Activated CD8-positive, alpha-beta memory T cell treated with anti-CD3 and anti-CD28 coated beads, Interleukin-2, amount 10 ng/mL, durations not matched to agents 7 days and 5 days (primary cell): ENCODE data around the gene DDX4. TPM values are rescaled to one million over a fixed set of nuclear protein-coding genes. Genes with fewer than 3 reads are reported as not detected.
"Not testable (repeated sequence)": the region's sequence is repeated elsewhere in the genome, so short reads cannot be mapped to it uniquely, and the experiment has no call there.

Experiments used
- ATAC-seq: fragments of 150-1000 bp; cut with Tn5 transposase; one replicate; pipeline ENCODE4 v1.10.0; 2021; ENCODE audit warnings: moderate library complexity
- CTCF ChIA-PET: fragments of 350-600 bp; sonication (Branson Sonifier 250); formaldehyde crosslinking; loops from one replicate; lab custom pipeline; 2021; ENCODE audit warnings: antibody characterized with exemption; lab: Charles Lee
- DNase-seq: peaks from one replicate; pipeline ENCODE4 v3.0.0-alpha.2; 2020
- H3K27ac Mint-ChIP-seq: one replicate; pipeline ENCODE4 v1.8.0; 2021; ENCODE audit warnings: mild to moderate bottlenecking, mixed read lengths
- H3K27me3 Mint-ChIP-seq: one replicate; pipeline ENCODE4 v1.8.0; 2021; ENCODE audit warnings: mixed read lengths
- H3K36me3 Mint-ChIP-seq: one replicate; pipeline ENCODE4 v1.8.0; 2021; ENCODE audit warnings: mild to moderate bottlenecking, mixed read lengths
- H3K4me1 Mint-ChIP-seq: one replicate; pipeline ENCODE4 v1.8.0; 2021; ENCODE audit warnings: mixed read lengths
- H3K4me3 Mint-ChIP-seq: one replicate; pipeline ENCODE4 v1.8.0; 2021; ENCODE audit warnings: mild to moderate bottlenecking, moderate library complexity, mixed read lengths
- H3K9me3 Mint-ChIP-seq: one replicate; pipeline ENCODE4 v1.8.0; 2022; ENCODE audit warnings: low read depth, mixed read lengths
- total RNA-seq, 2 experiments: library from RNA; stranded (reverse); gene quantifications; one replicate each; pipeline ENCODE4 v1.2.3, GENCODE V29; 2021

Gene DDX4
- total RNA-seq, 2 experiments from 2014 or later = 0.12 to 0.29 TPM

GRCh38 chr5:55711507-55712022, 26.3 kb upstream of the DDX4 start:
- peak overlapping the region; percentile 89 for H3K27ac Mint-ChIP-seq
- peak overlapping the region; percentile 100 for H3K4me3 Mint-ChIP-seq
- H3K27me3 Mint-ChIP-seq = no peaks in the 10 kb centered on the region
- CTCF ChIA-PET = no interaction called here
- ATAC-seq (no peak), DNase-seq (peak; percentile 42)
- H3K9me3 Mint-ChIP-seq = no peaks in the 10 kb centered on the region
- H3K36me3 Mint-ChIP-seq = peaks cover 16% of the 10 kb centered on the region
- H3K4me1 Mint-ChIP-seq = peaks cover 31% of the 10 kb centered on the region

- Mint-ChIP-seq H3K36me3 (peaks cover 16% of the 10 kb centered on the region), H3K9me3 (no peaks in the 10 kb centered on the region), H3K4me3 (peak within 1 kb of the TSS; percentile 100), H3K27ac (peak within 1 kb of the TSS; percentile 89), H3K27me3 (no peaks in the 10 kb centered on the region), H3K4me1 (peaks cover 31% of the 10 kb centered on the region)
- CTCF ChIA-PET = no interaction called here
- DNase-seq = peak; percentile 96
- ATAC-seq = peak; percentile 100
Observed at GRCh38 chr5:55712023-55712859, 25.6 kb upstream of the DDX4 start, which contains the start of gene SLC38A9. TSS of gene SLC38A9 (minus strand) at chr5:55712324. CDS start at chr5:55697958, 14,366 bp downstream.

- CTCF ChIA-PET = no interaction called here
- no peak for ATAC-seq
Observed at GRCh38 chr5:55713871-55714270, 24.0 kb upstream of the DDX4 start.

GRCh38 chr5:55714339-55714738, 23.5 kb upstream of the DDX4 start:
- no peak overlapping the region for H3K27ac Mint-ChIP-seq
- peaks cover 19% of the 10 kb centered on the region for H3K4me1 Mint-ChIP-seq
- H3K27me3 Mint-ChIP-seq = no peaks in the 10 kb centered on the region
- DNase-seq (no peak), ATAC-seq (no peak)
- peaks cover 8% of the 10 kb centered on the region for H3K36me3 Mint-ChIP-seq
- no peak overlapping the region for H3K4me3 Mint-ChIP-seq
- CTCF ChIA-PET = no interaction called here
- H3K9me3 Mint-ChIP-seq = peaks cover 2% of the 10 kb centered on the region

More at GRCh38 chr5:55713871-55714270, 24.0 kb upstream of the DDX4 start:
- Mint-ChIP-seq H3K4me3 (no peak overlapping the region), H3K36me3 (peaks cover 8% of the 10 kb centered on the region), H3K27me3 (no peaks in the 10 kb centered on the region), H3K4me1 (peaks cover 23% of the 10 kb centered on the region), H3K9me3 (no peaks in the 10 kb centered on the region), H3K27ac (no peak overlapping the region)
- no peak for DNase-seq

- Mint-ChIP-seq H3K9me3 (peaks cover 2% of the 10 kb centered on the region), H3K27me3 (no peaks in the 10 kb centered on the region), H3K4me1 (peaks cover 19% of the 10 kb centered on the region), H3K36me3 (peaks cover 8% of the 10 kb centered on the region), H3K27ac (no peak overlapping the region), H3K4me3 (no peak overlapping the region)
- CTCF ChIA-PET = no interaction called here
- no peak for DNase-seq
- ATAC-seq = no peak
Observed at GRCh38 chr5:55714749-55715148, 23.1 kb upstream of the DDX4 start.

GRCh38 chr5:55715519-55716078, 22.3 kb upstream of the DDX4 start:
- no peak overlapping the region for H3K4me3 Mint-ChIP-seq
- no peak for ATAC-seq
- no peak overlapping the region for H3K27ac Mint-ChIP-seq
- CTCF ChIA-PET = no interaction called here
- peaks cover 2% of the 10 kb centered on the region for H3K9me3 Mint-ChIP-seq
- H3K36me3 Mint-ChIP-seq = peaks cover 8% of the 10 kb centered on the region
- H3K27me3 Mint-ChIP-seq = peaks cover 5% of the 10 kb centered on the region
- peaks cover 19% of the 10 kb centered on the region for H3K4me1 Mint-ChIP-seq
- no peak for DNase-seq

- CTCF ChIA-PET, H3K27me3 Mint-ChIP-seq, H3K4me3 Mint-ChIP-seq, H3K27ac Mint-ChIP-seq, H3K9me3 Mint-ChIP-seq, DNase-seq, H3K4me1 Mint-ChIP-seq, ATAC-seq, H3K36me3 Mint-ChIP-seq: not testable (repeated sequence)
Observed at GRCh38 chr5:55719026-55719425, 18.8 kb upstream of the DDX4 start.

- no peak for DNase-seq
- CTCF ChIA-PET = interaction anchor here (0.7 to 0.8 kb wide), 2 partner anchors 10 to 237 kb away, joined by 3 to 5 read pairs; no protein-coding TSS in a partner anchor
- Mint-ChIP-seq H3K4me1 (peaks cover 11% of the 10 kb centered on the region), H3K36me3 (peaks cover 9% of the 10 kb centered on the region), H3K9me3 (peaks cover 2% of the 10 kb centered on the region), H3K4me3 (no peak overlapping the region), H3K27me3 (peaks cover 5% of the 10 kb centered on the region), H3K27ac (no peak overlapping the region)
- no peak for ATAC-seq
Observed at GRCh38 chr5:55720188-55720703, 17.6 kb upstream of the DDX4 start.

- H3K36me3 Mint-ChIP-seq = peaks cover 1% of the 10 kb centered on the region
- ATAC-seq (no peak), DNase-seq (no peak)
- CTCF ChIA-PET = no interaction called here
- no peak overlapping the region for H3K4me3 Mint-ChIP-seq
- H3K27ac Mint-ChIP-seq = no peak overlapping the region
- H3K4me1 Mint-ChIP-seq = peaks cover 11% of the 10 kb centered on the region
- H3K27me3 Mint-ChIP-seq = peaks cover 5% of the 10 kb centered on the region
- H3K9me3 Mint-ChIP-seq = no peaks in the 10 kb centered on the region
Observed at GRCh38 chr5:55724281-55724680, 13.6 kb upstream of the DDX4 start.

GRCh38 chr5:55731848-55732247, 6.0 kb upstream of the DDX4 start:
- Mint-ChIP-seq H3K27me3 (peaks cover 9% of the 10 kb centered on the region), H3K4me3 (no peak overlapping the region), H3K27ac (no peak overlapping the region), H3K9me3 (no peaks in the 10 kb centered on the region), H3K36me3 (peaks cover 1% of the 10 kb centered on the region), H3K4me1 (no peaks in the 10 kb centered on the region)
- DNase-seq = no peak
- ATAC-seq = no peak
- CTCF ChIA-PET = no interaction called here

GRCh38 chr5:55732585-55732984, 5.3 kb upstream of the DDX4 start:
- no peak for ATAC-seq
- no peaks in the 10 kb centered on the region for H3K4me1 Mint-ChIP-seq
- peaks cover 1% of the 10 kb centered on the region for H3K36me3 Mint-ChIP-seq
- H3K27me3 Mint-ChIP-seq = peaks cover 9% of the 10 kb centered on the region
- no peak overlapping the region for H3K27ac Mint-ChIP-seq
- H3K4me3 Mint-ChIP-seq = no peak overlapping the region
- DNase-seq = no peak
- no peaks in the 10 kb centered on the region for H3K9me3 Mint-ChIP-seq
- CTCF ChIA-PET = no interaction called here

GRCh38 chr5:55734658-55735057, 3.2 kb upstream of the DDX4 start:
- CTCF ChIA-PET = no interaction called here
- ATAC-seq = no peak
- no peak for DNase-seq
- no peaks in the 10 kb centered on the region for H3K9me3 Mint-ChIP-seq
- H3K27me3 Mint-ChIP-seq = peaks cover 11% of the 10 kb centered on the region
- no peak overlapping the region for H3K4me3 Mint-ChIP-seq
- H3K27ac Mint-ChIP-seq = no peak overlapping the region
- peaks cover 1% of the 10 kb centered on the region for H3K36me3 Mint-ChIP-seq
- H3K4me1 Mint-ChIP-seq = no peaks in the 10 kb centered on the region

GRCh38 chr5:55742778-55743177, 4.9 kb downstream of the DDX4 start:
- H3K4me1 Mint-ChIP-seq = no peaks in the 10 kb centered on the region
- no peak overlapping the region for H3K4me3 Mint-ChIP-seq
- no peak for DNase-seq
- peaks cover 2% of the 10 kb centered on the region for H3K36me3 Mint-ChIP-seq
- CTCF ChIA-PET = no interaction called here
- ATAC-seq = no peak
- no peak overlapping the region for H3K27ac Mint-ChIP-seq
- H3K27me3 Mint-ChIP-seq = peaks cover 29% of the 10 kb centered on the region
- H3K9me3 Mint-ChIP-seq = no peaks in the 10 kb centered on the region
